Liver (tissue), 9 donors: Measurements from ENCODE around the gene TTC36. TPM values are rescaled to one million over a fixed set of nuclear protein-coding genes. Genes with fewer than 3 reads are reported as not detected.

ENCODE experiments used
- DNase-seq: peaks from one replicate; pipeline ENCODE4 v3.0.0-alpha.2; 2017; ENCODE audit warnings: low spot score
- H3K27ac ChIP-seq, 2 donors: one replicate each; pipeline ENCODE4 v1.7.0; 2013; ENCODE audit warnings: inconsistent platforms in 2 of 2, low read length in 2 of 2, control low read depth in 1 of 2, low read depth in 1 of 2, mild to moderate bottlenecking in 1 of 2
- H3K27me3 ChIP-seq, 4 donors: one replicate each; pipeline versions ENCODE4 v1.6.1 to v1.7.0; 2013; ENCODE audit warnings: low read length in 3 of 4, inconsistent platforms in 1 of 4, mild to moderate bottlenecking in 1 of 4, moderate library complexity in 1 of 4; ENCODE audit not compliant: control insufficient read depth in 4 of 4, insufficient read depth in 4 of 4
- H3K36me3 ChIP-seq, 4 donors: one replicate each; pipeline versions ENCODE4 v1.6.1 to v1.7.0; 2013; ENCODE audit warnings: low read length in 3 of 4, mild to moderate bottlenecking in 3 of 4, low read depth in 1 of 4, moderate library complexity in 1 of 4; ENCODE audit not compliant: control insufficient read depth in 4 of 4, insufficient read depth in 3 of 4
- H3K4me1 ChIP-seq, 4 donors: one replicate each; pipeline versions ENCODE4 v1.6.1 to v1.7.0; 2013; ENCODE audit warnings: low read length in 3 of 4, mild to moderate bottlenecking in 3 of 4, moderate library complexity in 1 of 4; ENCODE audit not compliant: control insufficient read depth in 4 of 4, insufficient read depth in 4 of 4
- H3K4me3 ChIP-seq, 3 donors: one replicate each; pipeline versions ENCODE4 v1.6.1 to v1.7.0; 2013; ENCODE audit warnings: low read length in 3 of 3, control low read depth in 1 of 3, low read depth in 1 of 3, mild to moderate bottlenecking in 1 of 3
- H3K9ac ChIP-seq, 2 donors: one replicate each; pipeline ENCODE4 v1.7.0; 2013; ENCODE audit warnings: low read length in 2 of 2, mild to moderate bottlenecking in 2 of 2, moderate library complexity in 2 of 2, control low read depth in 1 of 2, low read depth in 1 of 2
- H3K9me3 ChIP-seq, 4 donors: one replicate each; pipeline versions ENCODE4 v1.6.1 to v1.7.0; 2013; ENCODE audit warnings: low read length in 3 of 4; ENCODE audit not compliant: control insufficient read depth in 4 of 4
- EGR1 ChIP-seq, 2 donors: IDR thresholded peaks; 2 replicates each; pipeline ENCODE4 v1.6.1; 2016 to 2018; ENCODE audit warnings: antibody characterized with exemption in 2 of 2, low read depth in 2 of 2
- FOXA1 ChIP-seq: IDR thresholded peaks from 2 replicates; pipeline ENCODE4 v1.6.1; 2016; ENCODE audit warnings: antibody characterized with exemption
- FOXA2 ChIP-seq: IDR thresholded peaks from 2 replicates; pipeline ENCODE4 v1.6.1; 2016; ENCODE audit warnings: antibody characterized with exemption
- GABPA ChIP-seq, 2 donors: IDR thresholded peaks in 1 of 2; conservative IDR thresholded peaks in 1 of 2; 2 replicates each; pipeline ENCODE4 v1.6.1; 2016; ENCODE audit warnings: antibody characterized with exemption in 2 of 2, mild to moderate bottlenecking in 1 of 2, moderate library complexity in 1 of 2
- HNF4A ChIP-seq, 2 donors: conservative IDR thresholded peaks; 2 replicates each; pipeline ENCODE4 v1.6.1; 2016; ENCODE audit warnings: antibody characterized with exemption in 2 of 2, mild to moderate bottlenecking in 2 of 2
- HNF4G ChIP-seq: IDR thresholded peaks from 2 replicates; pipeline ENCODE4 v1.6.1; 2016; ENCODE audit warnings: antibody characterized with exemption
- JUND ChIP-seq, 2 donors: IDR thresholded peaks; 2 replicates each; pipeline ENCODE4 v1.6.1; 2016; ENCODE audit warnings: antibody characterized with exemption in 2 of 2
- NR2F2 ChIP-seq: IDR thresholded peaks from 2 replicates; pipeline ENCODE4 v1.6.1; 2016; ENCODE audit warnings: antibody characterized with exemption
- RAD21 ChIP-seq, 2 donors: IDR thresholded peaks; 2 replicates each; pipeline ENCODE4 v1.6.1; 2016; ENCODE audit warnings: antibody characterized with exemption in 2 of 2, mild to moderate bottlenecking in 2 of 2
- RXRA ChIP-seq, 2 donors: IDR thresholded peaks; 2 replicates each; pipeline ENCODE4 v1.6.1; 2017 to 2018; ENCODE audit warnings: antibody characterized with exemption in 2 of 2, mild to moderate bottlenecking in 1 of 2
- SP1 ChIP-seq: IDR thresholded peaks from 2 replicates; pipeline ENCODE4 v1.6.1; 2018; ENCODE audit warnings: antibody characterized with exemption, mild to moderate bottlenecking
- TAF1 ChIP-seq: conservative IDR thresholded peaks from 2 replicates; pipeline ENCODE4 v1.6.1; 2016; ENCODE audit warnings: antibody characterized with exemption, mild to moderate bottlenecking
- YY1 ChIP-seq: IDR thresholded peaks from 2 replicates; pipeline ENCODE4 v1.6.1; 2016; ENCODE audit warnings: antibody characterized with exemption, mild to moderate bottlenecking
- WGBS: extraction: QIAGEN DNeasy Blood & Tissue Kit; methylation state at CpG from one replicate; pipeline ENCODE4 v1.1.7; 2013; 5-methylcytosine and 5-hydroxymethylcytosine counted together
- polyA plus RNA-seq, 2 donors: library from polyadenylated mRNA; stranded (reverse) in 1 of 2; unstranded in 1 of 2; fragments of 200-250 nt in 1 of 2; fragments of >200 nt in 1 of 2; fragmentation: Nextera tagmentation in 1 of 2; extraction: Ambion mirVana in 1 of 2; gene quantifications; one replicate each; pipeline versions ENCODE4 v1.2.1 to v1.2.3, GENCODE V29; 2013 to 2015
- total RNA-seq, 2 donors: library from RNA; depleted of rRNA; stranded (reverse); fragments of >200 nt; gene quantifications; one replicate each; pipeline ENCODE4 v1.2.3, GENCODE V29; 2014
- TF ChIP-seq, protein P1 (sequence below): IDR thresholded peaks from 2 replicates; pipeline ENCODE4 v1.6.1; 2016; ENCODE audit warnings: antibody characterized with exemption, mild to moderate bottlenecking
- TF ChIP-seq, protein P2 (sequence below): IDR thresholded peaks from 2 replicates; pipeline ENCODE4 v1.6.1; 2016; ENCODE audit warnings: antibody characterized with exemption
- TF ChIP-seq, protein P3 (sequence below): fragments of 150-350 bp; IDR thresholded peaks from 2 replicates; pipeline ENCODE4 v1.5.1; 2017; ENCODE audit warnings: improper control_type of control experiment, low read depth, low read length; ENCODE audit not compliant: missing input control
- TF ChIP-seq, protein P4 (sequence below): IDR thresholded peaks from 2 replicates; pipeline ENCODE4 v1.6.1; 2016; ENCODE audit warnings: antibody characterized with exemption
- TF ChIP-seq, protein P5 (sequence below): IDR thresholded peaks from 2 replicates; pipeline ENCODE4 v1.6.1; 2016; ENCODE audit warnings: antibody characterized with exemption
- donor health status: healthy.
- donor health status: healthy.
- donor health status: healthy.
- donor health status: healthy.
- donor health status: healthy.

The TTC36 gene
- total and polyA plus RNA-seq, 4 donors = 2.0 to 66.1 (median 34.8) TPM

DNA sequence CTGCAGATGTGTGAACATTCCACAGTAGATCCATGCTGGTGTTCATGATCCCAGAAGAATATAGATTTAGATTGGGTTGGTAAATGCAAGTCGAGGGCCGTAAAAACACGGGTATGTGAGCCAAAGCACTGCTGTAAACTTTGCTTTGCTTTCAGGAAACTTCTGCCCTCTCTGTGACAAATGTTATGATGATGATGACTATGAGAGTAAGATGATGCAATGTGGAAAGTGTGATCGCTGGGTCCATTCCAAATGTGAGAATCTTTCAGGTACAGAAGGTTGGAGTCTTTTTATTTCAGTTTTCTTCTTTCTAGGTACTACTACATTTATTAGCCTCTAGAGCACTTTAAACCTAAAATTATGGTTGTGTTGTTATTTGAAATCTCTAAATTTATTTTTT is 36.2 kb upstream of the TTC36 start:
- Histone ChIP-seq H3K27ac (no peak overlapping the region), H3K9me3 (no peaks in the 10 kb centered on the region), H3K4me3 (no peak overlapping the region), H3K4me1 (no peaks in the 10 kb centered on the region), H3K9ac (no peak overlapping the region), H3K36me3 (peaks cover 5 to 63% (median 48%) of the 10 kb centered on the region in 4 donors), H3K27me3 (no peaks in the 10 kb centered on the region)
- TF ChIP-seq FOXA1 = no peak
- no peak for TF ChIP-seq GABPA (IDR thresholded peaks at IDR 0.05 in 1 of 2, conservative IDR thresholded peaks at IDR 0.05 in 1 of 2)
- TF ChIP-seq HNF4G = no peak
- TF ChIP-seq EGR1 (IDR thresholded peaks at IDR 0.05; ENCODE audit: low read depth in 2 of 2) = no peak
- no peak for TF ChIP-seq TAF1
- no peak for TF ChIP-seq RAD21 (IDR thresholded peaks at IDR 0.05)
- TF ChIP-seq NR2F2 = no peak
- TF ChIP-seq, protein P1, sequence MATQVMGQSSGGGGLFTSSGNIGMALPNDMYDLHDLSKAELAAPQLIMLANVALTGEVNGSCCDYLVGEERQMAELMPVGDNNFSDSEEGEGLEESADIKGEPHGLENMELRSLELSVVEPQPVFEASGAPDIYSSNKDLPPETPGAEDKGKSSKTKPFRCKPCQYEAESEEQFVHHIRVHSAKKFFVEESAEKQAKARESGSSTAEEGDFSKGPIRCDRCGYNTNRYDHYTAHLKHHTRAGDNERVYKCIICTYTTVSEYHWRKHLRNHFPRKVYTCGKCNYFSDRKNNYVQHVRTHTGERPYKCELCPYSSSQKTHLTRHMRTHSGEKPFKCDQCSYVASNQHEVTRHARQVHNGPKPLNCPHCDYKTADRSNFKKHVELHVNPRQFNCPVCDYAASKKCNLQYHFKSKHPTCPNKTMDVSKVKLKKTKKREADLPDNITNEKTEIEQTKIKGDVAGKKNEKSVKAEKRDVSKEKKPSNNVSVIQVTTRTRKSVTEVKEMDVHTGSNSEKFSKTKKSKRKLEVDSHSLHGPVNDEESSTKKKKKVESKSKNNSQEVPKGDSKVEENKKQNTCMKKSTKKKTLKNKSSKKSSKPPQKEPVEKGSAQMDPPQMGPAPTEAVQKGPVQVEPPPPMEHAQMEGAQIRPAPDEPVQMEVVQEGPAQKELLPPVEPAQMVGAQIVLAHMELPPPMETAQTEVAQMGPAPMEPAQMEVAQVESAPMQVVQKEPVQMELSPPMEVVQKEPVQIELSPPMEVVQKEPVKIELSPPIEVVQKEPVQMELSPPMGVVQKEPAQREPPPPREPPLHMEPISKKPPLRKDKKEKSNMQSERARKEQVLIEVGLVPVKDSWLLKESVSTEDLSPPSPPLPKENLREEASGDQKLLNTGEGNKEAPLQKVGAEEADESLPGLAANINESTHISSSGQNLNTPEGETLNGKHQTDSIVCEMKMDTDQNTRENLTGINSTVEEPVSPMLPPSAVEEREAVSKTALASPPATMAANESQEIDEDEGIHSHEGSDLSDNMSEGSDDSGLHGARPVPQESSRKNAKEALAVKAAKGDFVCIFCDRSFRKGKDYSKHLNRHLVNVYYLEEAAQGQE = no peak
- TF ChIP-seq FOXA2 = no peak
- TF ChIP-seq, protein P2, sequence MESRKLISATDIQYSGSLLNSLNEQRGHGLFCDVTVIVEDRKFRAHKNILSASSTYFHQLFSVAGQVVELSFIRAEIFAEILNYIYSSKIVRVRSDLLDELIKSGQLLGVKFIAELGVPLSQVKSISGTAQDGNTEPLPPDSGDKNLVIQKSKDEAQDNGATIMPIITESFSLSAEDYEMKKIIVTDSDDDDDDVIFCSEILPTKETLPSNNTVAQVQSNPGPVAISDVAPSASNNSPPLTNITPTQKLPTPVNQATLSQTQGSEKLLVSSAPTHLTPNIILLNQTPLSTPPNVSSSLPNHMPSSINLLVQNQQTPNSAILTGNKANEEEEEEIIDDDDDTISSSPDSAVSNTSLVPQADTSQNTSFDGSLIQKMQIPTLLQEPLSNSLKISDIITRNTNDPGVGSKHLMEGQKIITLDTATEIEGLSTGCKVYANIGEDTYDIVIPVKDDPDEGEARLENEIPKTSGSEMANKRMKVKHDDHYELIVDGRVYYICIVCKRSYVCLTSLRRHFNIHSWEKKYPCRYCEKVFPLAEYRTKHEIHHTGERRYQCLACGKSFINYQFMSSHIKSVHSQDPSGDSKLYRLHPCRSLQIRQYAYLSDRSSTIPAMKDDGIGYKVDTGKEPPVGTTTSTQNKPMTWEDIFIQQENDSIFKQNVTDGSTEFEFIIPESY = no peak
- TF ChIP-seq, protein P3, sequence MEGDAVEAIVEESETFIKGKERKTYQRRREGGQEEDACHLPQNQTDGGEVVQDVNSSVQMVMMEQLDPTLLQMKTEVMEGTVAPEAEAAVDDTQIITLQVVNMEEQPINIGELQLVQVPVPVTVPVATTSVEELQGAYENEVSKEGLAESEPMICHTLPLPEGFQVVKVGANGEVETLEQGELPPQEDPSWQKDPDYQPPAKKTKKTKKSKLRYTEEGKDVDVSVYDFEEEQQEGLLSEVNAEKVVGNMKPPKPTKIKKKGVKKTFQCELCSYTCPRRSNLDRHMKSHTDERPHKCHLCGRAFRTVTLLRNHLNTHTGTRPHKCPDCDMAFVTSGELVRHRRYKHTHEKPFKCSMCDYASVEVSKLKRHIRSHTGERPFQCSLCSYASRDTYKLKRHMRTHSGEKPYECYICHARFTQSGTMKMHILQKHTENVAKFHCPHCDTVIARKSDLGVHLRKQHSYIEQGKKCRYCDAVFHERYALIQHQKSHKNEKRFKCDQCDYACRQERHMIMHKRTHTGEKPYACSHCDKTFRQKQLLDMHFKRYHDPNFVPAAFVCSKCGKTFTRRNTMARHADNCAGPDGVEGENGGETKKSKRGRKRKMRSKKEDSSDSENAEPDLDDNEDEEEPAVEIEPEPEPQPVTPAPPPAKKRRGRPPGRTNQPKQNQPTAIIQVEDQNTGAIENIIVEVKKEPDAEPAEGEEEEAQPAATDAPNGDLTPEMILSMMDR = no peak
- no peak for TF ChIP-seq HNF4A (conservative IDR thresholded peaks at IDR 0.05)
- TF ChIP-seq JUND (IDR thresholded peaks at IDR 0.05) = no peak
- TF ChIP-seq RXRA (IDR thresholded peaks at IDR 0.05) = no peak
- TF ChIP-seq, protein P4, sequence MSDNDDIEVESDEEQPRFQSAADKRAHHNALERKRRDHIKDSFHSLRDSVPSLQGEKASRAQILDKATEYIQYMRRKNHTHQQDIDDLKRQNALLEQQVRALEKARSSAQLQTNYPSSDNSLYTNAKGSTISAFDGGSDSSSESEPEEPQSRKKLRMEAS = no peak
- TF ChIP-seq, protein P5, sequence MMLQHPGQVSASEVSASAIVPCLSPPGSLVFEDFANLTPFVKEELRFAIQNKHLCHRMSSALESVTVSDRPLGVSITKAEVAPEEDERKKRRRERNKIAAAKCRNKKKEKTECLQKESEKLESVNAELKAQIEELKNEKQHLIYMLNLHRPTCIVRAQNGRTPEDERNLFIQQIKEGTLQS = no peak
- no peak for TF ChIP-seq YY1
- TF ChIP-seq SP1 = no peak
- 69% methylated on average over 4 of the region's 4 CpGs for WGBS
- no peak for DNase-seq
